ENCODE data around the gene AATF.

AATF gene

DNA sequence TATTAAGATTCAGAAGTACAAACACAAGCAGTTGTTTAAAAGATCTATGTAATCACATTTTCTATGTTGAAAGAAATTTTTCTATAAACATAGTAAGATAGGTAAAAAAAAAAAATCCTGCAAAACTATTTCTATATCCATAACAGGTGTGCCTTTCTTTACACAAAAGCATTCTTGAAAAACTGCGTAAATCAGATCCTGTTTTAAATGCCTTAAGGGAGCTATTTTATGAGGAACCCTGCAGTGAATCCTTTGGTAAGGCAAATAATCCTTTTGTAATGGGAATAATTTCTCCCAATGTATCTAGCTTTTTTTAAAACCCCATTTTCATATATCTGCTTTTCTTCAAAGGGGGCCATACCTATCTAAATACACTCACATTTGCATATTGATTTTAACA, 157.3 kb downstream of the AATF start:
- Mint-ChIP-seq H3K4me1 (no peaks in the 10 kb centered on the region), H3K4me3 (no peak overlapping the region), H3K27me3 (no peaks in the 10 kb centered on the region), H3K27ac (no peak overlapping the region), H3K9me3 (no peaks in the 10 kb centered on the region), H3K36me3 (peaks cover 4% of the 10 kb centered on the region)
- CTCF ChIA-PET = no interaction called here
- DNase-seq = no peak

Measured in activated naive CD4-positive, alpha-beta T cell treated with anti-CD3 and anti-CD28 coated beads, Interleukin-2, amount 10 ng/mL, durations not matched to agents 7 days and 5 days (primary cell).